Sigmoid colon (tissue), 4 donors: ENCODE results near the gene IL27RA.
A peak's percentile ranks its signal among the peaks of the same experiment; 100 is the strongest.

ENCODE experiments used
- CTCF ChIP-seq, 4 experiments: fragments of 450-650 bp in 3 of 4; fragments of 200-600 bp in 1 of 4; IDR thresholded peaks; one replicate each; pipeline ENCODE4 v1.5.1; 2016 to 2019; ENCODE audit warnings: antibody characterized with exemption in 4 of 4, mild to moderate bottlenecking in 3 of 4, moderate library complexity in 2 of 4
- EP300 ChIP-seq, 4 donors: sonication (generic); formaldehyde crosslinking; IDR thresholded peaks; one replicate each; pipeline ENCODE4 v1.6.1; 2017; ENCODE audit warnings: antibody characterized with exemption in 4 of 4
- POLR2A ChIP-seq, 2 donors: fragments of 450-650 bp; IDR thresholded peaks; one replicate each; pipeline ENCODE4 v1.6.1; 2016; ENCODE audit warnings: antibody characterized with exemption in 2 of 2, mild to moderate bottlenecking in 2 of 2, moderate library complexity in 2 of 2
- POLR2AphosphoS5 ChIP-seq, 4 donors: sonication (generic); formaldehyde crosslinking; IDR thresholded peaks; one replicate each; pipeline ENCODE4 v1.6.1; 2017; ENCODE audit warnings: antibody characterized with exemption in 4 of 4

GRCh38 chr19:14072535-14073260 is 41.1 kb downstream of the IL27RA start, which contains the start of gene MISP3:
- TF ChIP-seq POLR2A (IDR thresholded peaks at IDR 0.05) (peak in 1 of 2 donors; percentile 34), CTCF (IDR thresholded peaks at IDR 0.05) (no peak), POLR2AphosphoS5 (IDR thresholded peaks at IDR 0.05) (no peak), EP300 (IDR thresholded peaks at IDR 0.05) (no peak)
